Activated CD4-positive, alpha-beta memory T cell treated with anti-CD3 and anti-CD28 coated beads for 36 hours (primary cell): ENCODE data around the gene NFS1. TPM values are rescaled to one million over a fixed set of nuclear protein-coding genes. Genes with fewer than 3 reads are reported as not detected.
A peak's percentile ranks its signal among the peaks of the same experiment; 100 is the strongest.
"Not testable (repeated sequence)": the region's sequence is repeated elsewhere in the genome, so short reads cannot be mapped to it uniquely, and the experiment has no call there.

Source experiments
- CTCF ChIA-PET: fragments of 350-600 bp; sonication (Branson Sonifier 250); formaldehyde crosslinking; loops from one replicate; lab custom pipeline; 2021; ENCODE audit warnings: antibody characterized with exemption, inconsistent platforms; lab: Charles Lee
- POLR2A ChIA-PET: fragments of 350-600 bp; sonication (Branson Sonifier 250); formaldehyde crosslinking; loops from one replicate; lab custom pipeline; 2021; ENCODE audit warnings: antibody characterized with exemption; lab: Charles Lee
- DNase-seq: peaks from one replicate; pipeline ENCODE4 v3.0.0-alpha.2; 2020
- H3K27ac Mint-ChIP-seq: one replicate; pipeline ENCODE4 v1.8.0; 2021; ENCODE audit warnings: mixed read lengths
- H3K27me3 Mint-ChIP-seq: one replicate; pipeline ENCODE4 v1.8.0; 2021; ENCODE audit warnings: mixed read lengths
- H3K36me3 Mint-ChIP-seq: one replicate; pipeline ENCODE4 v1.8.0; 2021; ENCODE audit warnings: mixed read lengths
- H3K4me1 Mint-ChIP-seq: one replicate; pipeline ENCODE4 v1.8.0; 2021; ENCODE audit warnings: low read depth, mixed read lengths
- H3K4me3 Mint-ChIP-seq: one replicate; pipeline ENCODE4 v1.8.0; 2021; ENCODE audit warnings: mild to moderate bottlenecking, mixed read lengths
- H3K9me3 Mint-ChIP-seq: one replicate; pipeline ENCODE4 v1.8.0; 2021; ENCODE audit warnings: mixed read lengths
- intact Hi-C: fragments of 100-400 bp; cut with micrococcal nuclease; formaldehyde crosslinking; loops from one replicate; pipeline ENCODE4 v1.15.1; 2023
- total RNA-seq, 2 experiments: library from RNA; stranded (reverse); gene quantifications; one replicate each; pipeline ENCODE4 v1.2.3, GENCODE V29; 2021

NFS1 gene
- total RNA-seq, 2 experiments from 2014 or later, result 36.9 to 40.8 TPM

DNA sequence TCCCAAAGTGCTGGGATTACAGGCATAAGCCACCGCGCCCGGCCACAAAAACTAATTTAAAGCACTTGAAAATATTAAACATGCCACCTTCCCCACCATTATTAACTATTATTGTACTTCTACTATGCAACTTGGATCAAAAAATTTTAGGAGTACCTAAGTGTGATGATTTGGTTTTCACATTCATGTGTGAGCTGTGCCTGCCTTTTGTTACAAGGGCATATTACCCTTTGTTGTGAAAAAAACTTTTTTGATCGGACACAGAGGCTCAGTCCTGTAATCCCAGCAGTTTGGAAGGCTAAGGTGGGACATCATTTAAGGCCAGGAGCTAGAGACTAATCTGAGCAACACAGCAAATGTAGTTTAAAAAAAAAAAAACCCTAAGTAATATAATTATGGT, 17.2 kb upstream of the NFS1 start:
- Mint-ChIP-seq H3K27ac (no peak overlapping the region), H3K4me3 (no peak overlapping the region), H3K27me3 (no peaks in the 10 kb centered on the region), H3K9me3 (no peaks in the 10 kb centered on the region), H3K36me3 (peaks cover 60% of the 10 kb centered on the region), H3K4me1 (peaks cover 51% of the 10 kb centered on the region)
- ChIA-PET POLR2A (interaction anchor here (1.5 kb wide), 1 partner anchor 19 kb away, joined by 3 read pairs; no protein-coding TSS in a partner anchor), CTCF (interaction anchor here (0.7 kb wide), 1 partner anchor 23 kb away, joined by 4 read pairs; no protein-coding TSS in a partner anchor)
- no peak for DNase-seq
- intact Hi-C loops, result no loop called here

GRCh38 chr20:35715652-35716051, 16.5 kb upstream of the NFS1 start:
- no peak for DNase-seq
- peak overlapping the region; percentile 13 for H3K27ac Mint-ChIP-seq
- H3K36me3 Mint-ChIP-seq, result peaks cover 62% of the 10 kb centered on the region
- ChIA-PET CTCF (interaction anchor here (1.1 kb wide), 1 partner anchor 232 kb away, joined by 5 read pairs; no protein-coding TSS in a partner anchor), POLR2A (interaction anchor here (1.5 to 4.8 kb wide), 2 partner anchors 14 to 20 kb away, joined by 3 to 27 read pairs; no protein-coding TSS in a partner anchor)
- no peak overlapping the region for H3K4me3 Mint-ChIP-seq
- no peaks in the 10 kb centered on the region for H3K9me3 Mint-ChIP-seq
- intact Hi-C loops, result no loop called here
- no peaks in the 10 kb centered on the region for H3K27me3 Mint-ChIP-seq
- H3K4me1 Mint-ChIP-seq, result peaks cover 57% of the 10 kb centered on the region

DNA sequence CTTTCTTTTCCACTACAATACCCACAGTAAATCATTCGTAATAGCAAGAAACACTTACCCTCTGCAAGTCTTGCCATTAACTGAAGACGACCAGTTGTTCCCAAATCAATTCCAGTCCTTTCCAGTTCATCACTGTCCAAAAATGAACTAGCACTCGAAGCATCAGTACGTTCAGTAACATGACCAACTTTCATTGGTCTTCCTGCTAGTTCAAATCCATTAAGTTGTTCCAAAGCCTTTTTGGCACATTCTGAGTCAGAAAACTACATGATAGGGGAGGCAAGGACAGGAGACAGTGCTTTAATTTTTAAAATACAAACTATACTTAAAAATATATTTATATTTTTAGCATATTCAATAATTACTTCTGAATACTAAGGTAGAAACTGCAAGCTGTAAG, 15.0 kb upstream of the NFS1 start:
- POLR2A ChIA-PET, result interaction anchor here (0.7 to 4.8 kb wide), 2 partner anchors 12 to 239 kb away, joined by 3 to 27 read pairs; no protein-coding TSS in a partner anchor
- Mint-ChIP-seq H3K4me3 (no peak overlapping the region), H3K27me3 (no peaks in the 10 kb centered on the region), H3K9me3 (no peaks in the 10 kb centered on the region), H3K36me3 (peaks cover 63% of the 10 kb centered on the region), H3K27ac (peak overlapping the region; percentile 54), H3K4me1 (peaks cover 61% of the 10 kb centered on the region)
- no peak for DNase-seq
- CTCF ChIA-PET, result no interaction called here
- intact Hi-C loops, result no loop called here

- H3K27me3 Mint-ChIP-seq, CTCF ChIA-PET, DNase-seq, H3K4me3 Mint-ChIP-seq, intact Hi-C loops, H3K9me3 Mint-ChIP-seq: not testable (repeated sequence)
- Mint-ChIP-seq H3K27ac (peak overlapping the region; percentile 55), H3K36me3 (peaks cover 61% of the 10 kb centered on the region), H3K4me1 (peaks cover 62% of the 10 kb centered on the region)
- POLR2A ChIA-PET, result interaction anchor here (0.6 to 4.8 kb wide), 3 partner anchors 11 to 1148 kb away, joined by 3 to 27 read pairs (median 3); no protein-coding TSS in a partner anchor
Observed at GRCh38 chr20:35713120-35713519, 14.0 kb upstream of the NFS1 start.

DNA sequence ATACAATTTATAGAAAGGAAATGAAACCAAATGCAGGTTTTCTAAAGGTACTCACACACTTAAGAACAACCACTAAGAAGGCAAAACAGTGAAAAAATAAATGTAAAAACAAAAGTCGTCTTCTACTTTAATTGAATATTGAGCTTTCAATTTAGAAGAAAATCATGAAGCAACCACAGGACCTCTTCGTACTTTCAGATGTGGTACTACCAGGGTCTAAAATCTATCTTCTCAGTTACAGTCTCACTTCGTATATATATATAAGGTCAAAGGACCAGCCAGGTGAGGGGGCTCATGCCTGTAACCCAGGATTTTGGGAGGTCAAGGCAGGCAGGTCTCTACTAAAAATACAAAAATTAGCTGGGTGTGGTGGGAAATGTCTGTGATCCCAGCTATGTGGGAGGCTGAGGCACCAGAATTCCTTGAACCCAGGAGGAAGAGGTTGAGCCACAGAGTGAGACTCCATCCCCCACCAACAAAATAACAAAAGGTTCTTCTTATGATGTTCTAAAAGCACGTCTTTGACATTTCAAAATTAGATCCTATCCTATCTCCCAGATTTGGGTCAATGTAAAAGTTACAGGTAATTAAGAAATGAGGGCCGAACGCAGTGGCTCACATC, 12.5 kb upstream of the NFS1 start:
- POLR2A ChIA-PET, result interaction anchor here (1.0 to 4.8 kb wide), 8 partner anchors 8 to 242 kb away, joined by 3 to 27 read pairs (median 7); partner anchors contain the start of genes PHF20, RBM39 and SCAND1
- Mint-ChIP-seq H3K27me3 (no peaks in the 10 kb centered on the region), H3K4me1 (peaks cover 56% of the 10 kb centered on the region), H3K9me3 (no peaks in the 10 kb centered on the region), H3K36me3 (peaks cover 56% of the 10 kb centered on the region), H3K27ac (peak overlapping the region; percentile 83), H3K4me3 (peak overlapping the region; percentile 28)
- intact Hi-C loops, result loop anchor here (2.0 kb wide), 2 partner anchors 31 to 51 kb away; partner anchors contain the start of gene RBM39
- CTCF ChIA-PET, result interaction anchor here (0.8 to 1.6 kb wide), 5 partner anchors 8 to 31 kb away, joined by 3 to 7 read pairs (median 5); partner anchors contain the start of genes NFS1, RBM39 and ROMO1
- DNase-seq, result no peak

- POLR2A ChIA-PET, result interaction anchor here (0.8 to 4.8 kb wide), 8 partner anchors 9 to 61 kb away, joined by 3 to 27 read pairs (median 7); partner anchors contain the start of genes PHF20 and RBM39
- peaks cover 56% of the 10 kb centered on the region for H3K4me1 Mint-ChIP-seq
- H3K4me3 Mint-ChIP-seq, result no peak overlapping the region
Observed at GRCh38 chr20:35710884-35711587, 11.9 kb upstream of the NFS1 start.

GRCh38 chr20:35710039-35710438, 10.9 kb upstream of the NFS1 start:
- Mint-ChIP-seq H3K27me3 (no peaks in the 10 kb centered on the region), H3K36me3 (peaks cover 56% of the 10 kb centered on the region), H3K9me3 (no peaks in the 10 kb centered on the region), H3K4me3 (no peak overlapping the region), H3K4me1 (peaks cover 50% of the 10 kb centered on the region), H3K27ac (peak overlapping the region; percentile 23)
- intact Hi-C loops, result loop anchor here (2.0 kb wide), 2 partner anchors 33 to 49 kb away; partner anchors contain the start of gene RBM39
- DNase-seq, result no peak
- ChIA-PET CTCF (interaction anchor here (0.9 to 1.5 kb wide), 2 partner anchors 32 to 46 kb away, joined by 3 to 7 read pairs; partner anchors contain the start of genes CPNE1, RBM12 and RBM39), POLR2A (interaction anchor here (0.8 kb wide), 1 partner anchor 29 kb away, joined by 3 read pairs; no protein-coding TSS in a partner anchor)

More at GRCh38 chr20:35710884-35711587, 11.9 kb upstream of the NFS1 start:
- Mint-ChIP-seq H3K27me3 (no peaks in the 10 kb centered on the region), H3K9me3 (no peaks in the 10 kb centered on the region), H3K27ac (peak overlapping the region; percentile 83), H3K36me3 (peaks cover 54% of the 10 kb centered on the region)
- intact Hi-C loops, result loop anchor here (2.0 kb wide), 2 partner anchors 32 to 50 kb away; partner anchors contain the start of gene RBM39
- DNase-seq, result no peak
- CTCF ChIA-PET, result interaction anchor here (0.8 to 1.6 kb wide), 5 partner anchors 9 to 31 kb away, joined by 3 to 7 read pairs (median 5); partner anchors contain the start of genes NFS1, RBM39 and ROMO1

GRCh38 chr20:35709259-35709658, 10.1 kb upstream of the NFS1 start:
- no peak overlapping the region for H3K4me3 Mint-ChIP-seq
- POLR2A ChIA-PET, result interaction anchor here (0.7 kb wide), 1 partner anchor 33 kb away, joined by 3 read pairs; no protein-coding TSS in a partner anchor
- peak overlapping the region; percentile 61 for H3K27ac Mint-ChIP-seq
- DNase-seq, result no peak
- CTCF ChIA-PET, result interaction anchor here (0.9 kb wide), 1 partner anchor 45 kb away, joined by 3 read pairs; the partner anchor contains the start of genes CPNE1 and RBM12
- peaks cover 61% of the 10 kb centered on the region for H3K36me3 Mint-ChIP-seq
- H3K4me1 Mint-ChIP-seq, result peaks cover 53% of the 10 kb centered on the region
- intact Hi-C loops, result no loop called here
- no peaks in the 10 kb centered on the region for H3K27me3 Mint-ChIP-seq
- H3K9me3 Mint-ChIP-seq, result no peaks in the 10 kb centered on the region

DNA sequence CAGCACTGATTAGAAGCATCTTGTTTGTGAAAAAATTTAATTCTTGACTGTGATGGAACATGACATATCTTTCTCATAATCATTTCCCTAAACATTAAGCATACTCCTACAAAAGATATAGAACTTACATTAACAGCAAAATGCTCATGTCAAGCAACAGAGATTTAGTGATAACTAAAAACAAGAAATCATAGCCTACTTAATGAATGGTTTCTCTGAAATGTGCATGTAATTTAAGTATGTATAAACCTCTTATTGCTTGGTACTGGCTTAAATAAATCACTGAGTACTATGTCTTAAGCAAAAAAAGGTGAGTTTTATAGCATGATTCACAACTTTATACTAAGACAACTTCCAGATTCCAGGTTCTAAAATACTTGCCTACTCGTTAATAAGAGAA, 9.3 kb upstream of the NFS1 start:
- CTCF ChIA-PET, result no interaction called here
- H3K27ac Mint-ChIP-seq, result no peak overlapping the region

GRCh38 chr20:35706591-35707529, 7.7 kb upstream of the NFS1 start:
- CTCF ChIA-PET, intact Hi-C loops, H3K4me3 Mint-ChIP-seq, H3K27me3 Mint-ChIP-seq, DNase-seq, H3K9me3 Mint-ChIP-seq, H3K27ac Mint-ChIP-seq, POLR2A ChIA-PET: not testable (repeated sequence)
- peaks cover 44% of the 10 kb centered on the region for H3K4me1 Mint-ChIP-seq
- H3K36me3 Mint-ChIP-seq, result peaks cover 69% of the 10 kb centered on the region

More for the DNA sequence above, 9.3 kb upstream of the NFS1 start:
- no peak for DNase-seq
- Mint-ChIP-seq H3K27me3 (no peaks in the 10 kb centered on the region), H3K4me1 (peaks cover 49% of the 10 kb centered on the region), H3K36me3 (peaks cover 65% of the 10 kb centered on the region), H3K4me3 (no peak overlapping the region), H3K9me3 (no peaks in the 10 kb centered on the region)
- intact Hi-C loops, result no loop called here
- POLR2A ChIA-PET, result no interaction called here

DNA sequence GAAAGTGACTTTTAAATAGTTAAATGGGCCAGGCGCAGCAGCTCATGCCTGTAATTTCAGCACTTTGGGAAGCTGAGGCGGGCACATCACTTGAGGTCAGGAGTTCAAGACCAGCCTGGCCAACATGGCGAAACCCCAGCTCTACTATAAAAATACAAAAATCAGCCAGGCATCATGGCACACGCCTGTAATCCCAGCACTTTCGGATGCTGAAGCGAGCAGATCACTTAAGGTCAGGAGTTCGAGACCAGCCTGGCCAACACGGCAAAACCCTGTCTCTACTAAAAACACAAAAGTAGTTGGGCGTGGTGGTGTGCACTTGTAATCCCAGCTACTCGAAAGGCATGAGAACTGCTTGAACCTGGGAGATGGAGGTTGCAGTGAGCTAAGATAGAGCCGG, 6.7 kb upstream of the NFS1 start:
- POLR2A ChIA-PET, DNase-seq, H3K9me3 Mint-ChIP-seq, H3K4me3 Mint-ChIP-seq, H3K27me3 Mint-ChIP-seq, H3K27ac Mint-ChIP-seq, intact Hi-C loops: not testable (repeated sequence)
- Mint-ChIP-seq H3K36me3 (peaks cover 64% of the 10 kb centered on the region), H3K4me1 (peaks cover 40% of the 10 kb centered on the region)
- CTCF ChIA-PET, result interaction anchor here (1.7 kb wide), 1 partner anchor 25 kb away, joined by 6 read pairs; no protein-coding TSS in a partner anchor
